Gastroesophageal sphincter (tissue), 3 donors: Measurements from ENCODE around the gene RDH16.

ENCODE experiments used
- CTCF ChIP-seq, 4 experiments: fragments of 200-600 bp in 2 of 4; fragments of 450-650 bp in 2 of 4; sonication (generic) in 1 of 4; IDR thresholded peaks; one replicate each; pipeline ENCODE4 v1.5.1; 2017 to 2019; ENCODE audit warnings: antibody characterized with exemption in 4 of 4, mild to moderate bottlenecking in 2 of 4, moderate library complexity in 2 of 4
- EP300 ChIP-seq: sonication (generic); formaldehyde crosslinking; IDR thresholded peaks from one replicate; pipeline ENCODE4 v1.6.1; 2017; ENCODE audit warnings: antibody characterized with exemption, mild to moderate bottlenecking
- POLR2A ChIP-seq, 2 donors: fragments of 450-650 bp; IDR thresholded peaks; one replicate each; pipeline ENCODE4 v1.6.1; 2017; ENCODE audit warnings: antibody characterized with exemption in 2 of 2, mild to moderate bottlenecking in 2 of 2, moderate library complexity in 1 of 2
- POLR2AphosphoS5 ChIP-seq: sonication (generic); formaldehyde crosslinking; IDR thresholded peaks from one replicate; pipeline ENCODE4 v1.6.1; 2017; ENCODE audit warnings: antibody characterized with exemption

- TF ChIP-seq CTCF (IDR thresholded peaks at IDR 0.05) (no peak), POLR2AphosphoS5 (no peak), EP300 (no peak), POLR2A (IDR thresholded peaks at IDR 0.05) (no peak)
Measured at GRCh38 chr12:56980268-56980667, 22.9 kb upstream of the RDH16 start.
